LHCN-M2 (cell line): ENCODE results near the gene IRF4. TPM values are rescaled to one million over a fixed set of nuclear protein-coding genes. Genes with fewer than 3 reads are reported as not detected.

Experiments
- DNase-seq: peaks from one replicate; pipeline ENCODE4 v3.0.0-alpha.2; 2012; ENCODE audit warnings: low read depth
- total RNA-seq: library from RNA; depleted of rRNA; stranded (reverse); fragments of >200 nt; gene quantifications from 2 replicates; pipeline ENCODE4 v1.2.3, GENCODE V29; 2014

Gene IRF4
- total RNA-seq, 1 experiment from 2014 or later, result not detected

- no peak for DNase-seq
These were observed 52.1 kb downstream of the IRF4 start for GRCh38 chr6:443621-444159.

- DNase-seq, result no peak
These were observed 53.2 kb downstream of the IRF4 start for GRCh38 chr6:444653-445275.

GRCh38 chr6:445571-446417, 54.2 kb downstream of the IRF4 start:
- DNase-seq, result no peak

DNA sequence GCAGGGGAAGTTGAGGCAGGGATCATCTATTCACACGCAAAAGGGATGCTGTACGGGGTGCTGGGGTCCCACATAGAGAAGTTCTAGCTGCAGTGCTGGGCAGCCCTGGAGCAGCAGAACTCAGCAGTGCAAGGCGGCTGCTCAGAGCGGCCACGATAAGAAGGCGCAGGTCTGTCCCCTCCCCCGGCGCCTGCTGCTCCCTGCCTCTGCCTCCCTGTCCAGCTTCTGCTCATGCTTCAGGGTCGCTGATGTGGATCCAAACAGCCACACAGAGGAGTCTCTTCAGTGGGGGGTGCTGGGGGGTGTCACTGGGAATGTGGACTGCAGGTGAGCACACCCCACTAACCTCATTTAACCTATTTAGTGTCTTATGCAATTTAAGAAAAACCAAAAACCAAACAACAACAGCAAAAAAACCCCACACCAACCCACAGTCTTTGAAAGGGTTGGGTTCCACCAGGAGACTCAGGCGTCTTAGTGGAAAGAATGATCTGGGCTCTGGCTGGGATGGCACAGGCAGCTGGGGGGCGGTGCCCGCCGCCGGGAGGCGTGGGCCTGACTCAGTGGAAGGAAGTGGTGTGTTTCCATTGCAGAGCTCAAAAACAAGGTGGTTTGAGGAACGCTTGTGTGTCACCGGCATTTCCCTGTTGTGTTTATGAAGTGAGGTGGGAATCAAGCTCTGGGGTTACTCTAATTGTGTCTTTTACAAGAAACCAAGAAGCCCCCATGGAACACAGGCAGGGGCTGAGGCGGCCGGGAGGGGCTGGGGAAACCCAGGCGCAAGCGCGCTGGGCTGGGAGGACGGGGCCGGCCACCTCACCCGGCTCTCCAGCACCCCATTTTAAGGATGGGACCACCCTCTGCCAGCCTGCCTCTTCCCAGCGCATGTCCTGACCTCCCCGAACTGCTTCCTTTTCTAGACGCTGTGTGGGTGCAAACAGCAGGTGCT, 55.1 kb downstream of the IRF4 start:
- no peak for DNase-seq

GRCh38 chr6:447381-448165, 56.0 kb downstream of the IRF4 start:
- no peak for DNase-seq

- DNase-seq, result no peak
These were observed 56.9 kb downstream of the IRF4 start for GRCh38 chr6:448296-449056.

GRCh38 chr6:449057-449430, 57.5 kb downstream of the IRF4 start:
- DNase-seq, result no peak

- no peak for DNase-seq
These were observed 58.2 kb downstream of the IRF4 start for GRCh38 chr6:449486-450419.

DNA sequence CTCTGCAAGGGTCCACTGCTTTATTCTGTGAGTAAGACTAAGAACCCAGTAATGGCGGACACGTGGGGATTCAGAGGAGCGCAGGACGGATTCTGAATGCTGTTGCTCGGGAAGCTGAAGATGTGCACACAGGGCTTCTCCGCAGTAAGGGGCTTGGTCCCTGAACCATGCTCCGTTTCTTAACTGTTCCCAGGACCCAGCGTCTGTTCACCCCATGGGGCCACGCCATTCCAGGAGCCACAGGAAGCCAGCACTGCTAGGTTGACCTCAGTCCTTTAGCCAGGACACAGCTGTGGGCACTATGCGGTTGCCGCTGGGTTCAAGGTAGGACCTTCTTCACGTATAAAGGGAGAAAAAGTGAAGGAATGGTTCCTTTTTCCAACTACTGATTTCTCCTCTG, 59.8 kb downstream of the IRF4 start:
- no peak for DNase-seq

DNA sequence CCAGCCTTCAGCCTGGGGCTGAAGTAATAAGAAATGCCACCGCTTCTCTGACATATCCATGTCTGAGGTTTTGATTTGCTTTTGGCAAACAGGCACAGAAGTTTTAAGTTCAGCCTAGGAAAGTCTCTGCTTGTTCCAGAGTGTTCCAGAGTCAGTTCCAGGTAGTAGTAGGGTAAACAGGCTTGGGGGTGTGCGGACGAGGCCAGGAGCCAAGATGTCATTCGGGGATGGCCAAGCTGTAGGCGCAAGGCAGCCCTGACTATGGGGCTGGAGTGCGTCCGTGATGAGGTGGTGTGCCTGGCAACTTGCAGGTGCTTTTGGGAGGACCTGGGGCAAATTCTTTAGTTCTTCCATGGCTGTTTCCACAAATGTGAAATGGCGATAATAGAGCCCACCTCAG, 60.3 kb downstream of the IRF4 start:
- no peak for DNase-seq

- DNase-seq, result peak; percentile 68
These were observed 60.9 kb downstream of the IRF4 start for GRCh38 chr6:452301-453067.

GRCh38 chr6:453152-453551, 61.6 kb downstream of the IRF4 start:
- DNase-seq, result peak; percentile 80

DNA sequence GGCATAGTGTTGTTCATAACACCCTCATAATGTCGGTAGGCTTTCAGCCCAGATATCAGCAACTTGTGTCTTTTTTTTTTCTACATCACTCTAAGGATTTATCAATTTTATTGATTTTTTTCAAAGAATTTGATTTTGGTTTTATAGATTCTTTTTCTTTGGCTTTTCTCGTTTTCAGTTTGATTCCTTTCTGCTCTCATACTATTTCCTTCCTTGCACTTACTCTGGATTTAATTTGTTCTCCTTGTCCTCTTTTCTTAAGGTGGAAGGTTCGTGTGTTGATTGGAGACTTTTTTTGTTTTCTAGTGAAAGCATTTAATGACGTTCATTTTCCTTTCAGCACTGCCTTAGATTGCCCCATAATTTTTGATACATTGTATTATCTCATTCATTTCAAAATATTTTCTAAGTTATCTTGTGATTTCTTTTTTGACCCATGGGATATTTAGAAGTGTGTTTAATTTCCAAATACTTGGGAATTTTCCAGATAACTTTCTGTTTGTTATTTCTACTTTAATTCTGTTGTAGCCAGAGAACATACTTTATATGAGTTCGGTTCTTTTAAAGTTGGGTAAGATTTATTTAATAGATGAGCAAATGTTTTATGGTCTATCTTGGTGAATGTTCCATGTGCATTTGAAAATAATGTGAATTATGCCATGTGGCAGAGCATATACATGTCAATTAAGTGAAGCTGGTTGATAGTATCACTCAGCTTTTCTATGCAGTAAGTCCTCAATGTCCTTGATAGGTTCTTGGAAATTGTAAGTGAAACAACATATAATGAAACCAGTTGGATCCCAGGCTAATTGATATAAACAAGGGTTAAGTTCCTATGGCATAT, 62.8 kb downstream of the IRF4 start:
- no peak for DNase-seq

GRCh38 chr6:455006-455585, 63.5 kb downstream of the IRF4 start:
- peak; percentile 41 for DNase-seq

GRCh38 chr6:455835-456234, 64.3 kb downstream of the IRF4 start:
- no peak for DNase-seq

- no peak for DNase-seq
These were observed 64.9 kb downstream of the IRF4 start for GRCh38 chr6:456358-456867.

DNA sequence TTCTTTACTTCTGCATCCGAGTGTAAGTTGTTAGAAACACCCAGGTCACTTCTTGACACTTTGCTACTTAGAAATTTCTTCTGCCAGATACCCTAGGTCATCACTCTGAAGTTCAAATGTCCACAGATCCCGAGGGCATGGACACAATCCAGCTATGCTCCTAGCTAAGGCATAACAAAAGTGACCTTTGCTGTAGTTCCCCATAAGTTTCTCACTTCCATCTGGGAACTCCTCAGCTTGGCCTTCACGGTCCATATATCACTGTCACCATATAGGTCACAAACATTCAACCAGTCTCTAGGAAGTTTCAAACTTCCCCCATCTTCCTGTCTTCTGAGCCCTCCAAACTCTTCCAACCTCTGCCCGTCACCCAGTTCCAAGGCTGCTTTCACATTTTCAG, 65.3 kb downstream of the IRF4 start:
- DNase-seq, result no peak
